Mesendoderm (in vitro differentiated cells): ENCODE results near the gene PHF21A.
A peak's percentile ranks its signal among the peaks of the same experiment; 100 is the strongest.

ENCODE experiments used
- DNase-seq: peaks from one replicate; pipeline ENCODE4 v3.0.0; 2013
- H2AK5ac ChIP-seq: 2 replicates; pipeline ENCODE4 v1.6.1; 2013; ENCODE audit warnings: low read length, inconsistent platforms
- H2BK120ac ChIP-seq: 2 replicates; pipeline ENCODE4 v1.6.1; 2013; ENCODE audit warnings: low read depth, mild to moderate bottlenecking, low read length, moderate library complexity, mixed read lengths
- H2BK15ac ChIP-seq: replicated peaks from 2 replicates; pipeline ENCODE4 v1.6.1; 2013; ENCODE audit warnings: low read depth, mild to moderate bottlenecking, moderate library complexity
- H2BK5ac ChIP-seq: 2 replicates; pipeline ENCODE4 v1.6.1; 2013; ENCODE audit warnings: low read length, inconsistent platforms
- H3K18ac ChIP-seq: 2 replicates; pipeline ENCODE4 v1.6.1; 2013; ENCODE audit warnings: mild to moderate bottlenecking, low read length, mixed read lengths
- H3K23ac ChIP-seq: one replicate; pipeline ENCODE4 v1.6.1; 2013; ENCODE audit warnings: low read length
- H3K27ac ChIP-seq: 2 replicates; pipeline ENCODE4 v1.5.1; 2013; ENCODE audit warnings: low read depth, mild to moderate bottlenecking, inconsistent platforms, low read length, moderate library complexity
- H3K27me3 ChIP-seq: 2 replicates; pipeline ENCODE4 v1.6.1; 2013; ENCODE audit warnings: low read length, control low read depth, mild to moderate bottlenecking, inconsistent platforms; ENCODE audit not compliant: insufficient read depth, poor library complexity
- H3K36me3 ChIP-seq: 2 replicates; pipeline ENCODE4 v1.6.1; 2013; ENCODE audit warnings: low read length, inconsistent platforms; ENCODE audit not compliant: control insufficient read depth, insufficient read depth
- H3K4ac ChIP-seq: one replicate; pipeline ENCODE4 v1.6.1; 2013; ENCODE audit warnings: low read depth, mild to moderate bottlenecking, low read length, moderate library complexity
- H3K4me1 ChIP-seq: 2 replicates; pipeline ENCODE4 v1.6.1; 2013; ENCODE audit warnings: low read depth, low read length, inconsistent platforms; ENCODE audit not compliant: control insufficient read depth
- H3K4me2 ChIP-seq: 2 replicates; pipeline ENCODE4 v1.6.1; 2013; ENCODE audit warnings: low read length
- H3K4me3 ChIP-seq: 2 replicates; pipeline ENCODE4 v1.5.1; 2013; ENCODE audit warnings: mild to moderate bottlenecking, low read length
- H3K56ac ChIP-seq: one replicate; pipeline ENCODE4 v1.6.1; 2013; ENCODE audit warnings: low read length
- H3K79me1 ChIP-seq: 2 replicates; pipeline ENCODE4 v1.6.1; 2013; ENCODE audit warnings: low read length, inconsistent platforms
- H3K79me2 ChIP-seq: 2 replicates; pipeline ENCODE4 v1.6.1; 2013; ENCODE audit warnings: mild to moderate bottlenecking, low read length; ENCODE audit not compliant: control insufficient read depth, insufficient read depth
- H3K9ac ChIP-seq: 2 replicates; pipeline ENCODE4 v1.6.1; 2013; ENCODE audit warnings: low read length, inconsistent platforms
- H4K5ac ChIP-seq: one replicate; pipeline ENCODE4 v1.6.1; 2013; ENCODE audit warnings: low read length
- H4K8ac ChIP-seq: one replicate; pipeline ENCODE4 v1.6.1; 2013; ENCODE audit warnings: low read depth, mild to moderate bottlenecking, control low read depth, low read length, moderate library complexity
- WGBS: extraction: QIAGEN DNeasy Blood & Tissue Kit; methylation state at CpG from one replicate; pipeline ENCODE4 v1.1.7; 2013; ENCODE audit warnings: low lambda C conversion rate, missing lambda C conversion rate; ENCODE audit not compliant: insufficient coverage; ENCODE audit errors: extremely low coverage; 5-methylcytosine and 5-hydroxymethylcytosine counted together

The PHF21A gene

DNA sequence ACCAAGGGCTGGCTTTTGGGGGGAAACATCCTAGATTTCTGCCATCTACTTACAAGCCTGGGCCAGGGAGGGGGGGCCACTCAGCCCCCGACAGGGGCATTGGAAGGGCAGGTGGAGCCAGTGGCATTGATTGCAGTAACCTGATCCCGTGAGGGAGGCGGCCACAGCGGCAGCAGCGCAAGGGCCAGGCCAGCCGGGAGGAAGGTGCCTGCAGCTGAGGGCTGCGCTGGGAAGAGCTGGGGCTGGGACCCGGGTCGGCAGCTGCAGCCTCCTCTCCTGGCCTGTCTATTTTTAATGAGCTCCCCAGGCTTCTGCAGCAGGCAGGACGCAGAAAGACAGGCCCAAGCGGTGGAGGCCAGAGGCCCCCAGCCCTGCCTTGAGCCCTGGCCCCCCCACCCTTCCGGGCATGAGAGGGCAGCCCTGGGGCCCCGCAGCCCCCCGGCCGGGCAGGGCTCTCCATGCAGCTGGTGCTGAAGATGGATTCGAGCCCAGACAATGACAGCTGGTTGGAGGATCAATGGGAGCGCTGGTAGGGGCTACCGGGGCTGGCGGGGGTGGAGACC lies 224.8 kb downstream of the PHF21A start:
- WGBS, result no CpG with 5 or more reads among the region's 19 CpGs
- H3K4ac ChIP-seq, result no peak overlapping the region
- peaks cover 1% of the 10 kb centered on the region for H3K4me1 ChIP-seq
- no peaks in the 10 kb centered on the region for H3K79me2 ChIP-seq
- no peaks in the 10 kb centered on the region for H3K27me3 ChIP-seq
- H4K5ac ChIP-seq, result no peak overlapping the region
- no peak overlapping the region for H3K27ac ChIP-seq
- H3K18ac ChIP-seq, result no peak overlapping the region
- H3K23ac ChIP-seq, result no peak overlapping the region
- no peak overlapping the region for H4K8ac ChIP-seq
- H2BK15ac ChIP-seq, result no peak overlapping the region
- no peak overlapping the region for H3K56ac ChIP-seq
- H3K9ac ChIP-seq, result no peak overlapping the region
- no peaks in the 10 kb centered on the region for H3K36me3 ChIP-seq
- H2BK120ac ChIP-seq, result no peak overlapping the region
- no peak overlapping the region for H2AK5ac ChIP-seq
- H3K4me2 ChIP-seq, result no peak overlapping the region
- H3K79me1 ChIP-seq, result no peaks in the 10 kb centered on the region
- H3K4me3 ChIP-seq, result no peak overlapping the region
- no peak overlapping the region for H2BK5ac ChIP-seq
- DNase-seq, result peak; percentile 55

DNA sequence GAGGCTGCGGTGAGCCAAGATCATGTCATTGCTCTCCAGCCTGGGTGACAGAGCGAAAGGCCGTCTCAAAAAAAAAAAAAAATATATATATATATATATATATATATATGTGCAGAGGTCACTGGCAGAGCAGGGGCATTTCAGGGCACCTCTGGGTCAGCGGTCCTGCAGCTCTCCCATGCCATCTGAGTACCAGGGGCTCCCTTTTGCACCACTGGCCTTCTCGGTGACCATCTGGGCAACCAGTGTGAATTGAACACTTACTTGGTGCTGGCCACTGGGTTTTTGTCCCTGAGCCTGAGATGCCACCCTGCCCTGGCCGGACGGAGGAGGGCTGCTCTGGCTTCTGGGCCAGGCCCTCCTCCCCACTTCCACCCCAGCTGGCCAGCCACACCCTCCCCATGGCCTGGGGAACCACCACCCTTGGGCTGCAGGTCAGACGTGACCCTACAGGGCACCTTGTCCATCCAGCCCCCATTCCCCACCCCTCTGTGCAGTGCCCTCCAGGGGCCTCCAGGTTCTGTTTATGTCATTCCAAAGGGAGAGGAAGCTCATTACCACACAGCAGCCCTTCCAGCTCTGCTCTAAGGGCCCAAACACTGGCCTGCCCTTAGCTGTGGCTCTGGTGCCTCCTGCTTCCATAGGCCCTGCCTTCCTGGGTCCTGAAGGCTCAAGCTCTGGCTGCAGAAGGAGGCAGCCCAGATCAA lies 225.5 kb downstream of the PHF21A start:
- H2BK15ac ChIP-seq, result no peak overlapping the region
- H4K8ac ChIP-seq, result no peak overlapping the region
- no peak overlapping the region for H3K4me2 ChIP-seq
- no peak overlapping the region for H3K9ac ChIP-seq
- H3K56ac ChIP-seq, result no peak overlapping the region
- H3K4me3 ChIP-seq, result no peak overlapping the region
- no peaks in the 10 kb centered on the region for H3K27me3 ChIP-seq
- no peak overlapping the region for H3K23ac ChIP-seq
- peaks cover 1% of the 10 kb centered on the region for H3K4me1 ChIP-seq
- H2AK5ac ChIP-seq, result no peak overlapping the region
- no peak overlapping the region for H2BK120ac ChIP-seq
- H3K79me1 ChIP-seq, result no peaks in the 10 kb centered on the region
- WGBS, result no CpG with 5 or more reads among the region's 8 CpGs
- no peak overlapping the region for H3K4ac ChIP-seq
- H3K18ac ChIP-seq, result no peak overlapping the region
- H3K36me3 ChIP-seq, result no peaks in the 10 kb centered on the region
- no peak overlapping the region for H2BK5ac ChIP-seq
- DNase-seq, result no peak
- H4K5ac ChIP-seq, result no peak overlapping the region
- H3K27ac ChIP-seq, result no peak overlapping the region
- H3K79me2 ChIP-seq, result no peaks in the 10 kb centered on the region

DNA sequence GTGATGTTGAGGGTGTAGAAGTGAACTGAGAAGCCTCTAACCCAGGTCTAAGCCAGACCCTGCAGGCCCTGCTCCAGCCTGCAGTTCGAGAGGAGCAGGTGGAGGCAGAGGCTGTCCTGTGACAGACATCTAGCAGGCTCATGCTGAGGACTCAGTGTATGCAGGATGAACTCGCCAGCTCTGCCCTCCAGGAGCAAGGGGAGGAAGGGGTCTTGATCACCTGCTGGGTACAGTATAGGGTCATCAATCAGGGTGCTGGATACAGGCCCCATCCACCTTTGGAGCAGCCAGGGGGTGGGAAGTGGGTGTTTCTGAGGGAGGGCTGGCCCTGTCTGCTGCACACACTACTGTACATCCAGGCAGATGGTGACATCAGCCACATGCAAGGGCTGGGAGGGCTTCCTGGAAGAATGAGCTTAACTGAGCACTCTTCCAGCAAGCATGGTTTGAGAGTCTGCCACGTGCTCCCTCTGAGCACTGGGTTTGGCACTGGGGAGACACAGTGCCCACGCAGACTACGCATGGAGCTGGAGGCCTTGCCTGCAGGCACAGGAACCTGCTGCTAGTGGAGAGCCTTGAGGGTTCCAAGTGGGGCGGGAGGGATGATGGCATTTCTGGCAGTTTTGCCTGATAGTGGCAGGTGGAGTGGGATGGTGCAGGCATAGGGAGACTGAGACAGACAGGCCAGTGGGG lies 226.6 kb downstream of the PHF21A start:
- Histone ChIP-seq H3K27ac (no peak overlapping the region), H4K5ac (no peak overlapping the region), H3K56ac (no peak overlapping the region), H2BK120ac (no peak overlapping the region), H3K27me3 (no peaks in the 10 kb centered on the region), H3K18ac (no peak overlapping the region), H2BK5ac (no peak overlapping the region), H3K23ac (no peak overlapping the region), H3K4me3 (no peak overlapping the region), H3K79me2 (no peaks in the 10 kb centered on the region), H3K4me2 (no peak overlapping the region), H3K4ac (no peak overlapping the region), H2AK5ac (no peak overlapping the region), H3K36me3 (no peaks in the 10 kb centered on the region), H3K79me1 (no peaks in the 10 kb centered on the region), H3K4me1 (no peaks in the 10 kb centered on the region), H3K9ac (no peak overlapping the region), H4K8ac (no peak overlapping the region), H2BK15ac (no peak overlapping the region)
- no peak for DNase-seq
- no CpG with 5 or more reads among the region's 6 CpGs for WGBS

DNA sequence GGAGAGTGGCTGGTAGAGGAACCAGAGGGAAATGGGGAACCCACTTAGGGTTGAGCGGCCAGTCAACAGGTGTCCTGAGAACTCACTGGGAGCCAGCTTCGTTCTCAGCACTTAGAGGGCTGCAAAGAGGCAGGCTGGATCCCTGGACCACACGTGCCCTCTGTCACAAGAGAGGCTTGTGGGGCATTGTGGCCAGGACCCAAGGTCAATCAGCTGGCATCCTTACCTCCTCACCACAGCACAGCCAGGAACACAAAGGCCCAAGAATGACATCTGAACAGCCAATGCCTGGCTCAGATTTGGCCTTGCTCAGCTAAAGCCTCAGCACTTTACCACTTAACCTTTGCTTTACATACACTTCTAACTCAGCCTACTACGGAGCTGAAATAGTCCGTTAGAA lies 228.4 kb downstream of the PHF21A start:
- H3K4ac ChIP-seq, result no peak overlapping the region
- no peak overlapping the region for H3K9ac ChIP-seq
- no peak overlapping the region for H3K4me2 ChIP-seq
- no peaks in the 10 kb centered on the region for H3K4me1 ChIP-seq
- no CpG with 5 or more reads among the region's 5 CpGs for WGBS
- H4K5ac ChIP-seq, result no peak overlapping the region
- no peak for DNase-seq
- no peak overlapping the region for H3K56ac ChIP-seq
- H3K4me3 ChIP-seq, result no peak overlapping the region
- H3K79me1 ChIP-seq, result no peaks in the 10 kb centered on the region
- no peak overlapping the region for H4K8ac ChIP-seq
- no peak overlapping the region for H3K23ac ChIP-seq
- no peak overlapping the region for H3K18ac ChIP-seq
- H2BK15ac ChIP-seq, result no peak overlapping the region
- H3K79me2 ChIP-seq, result no peaks in the 10 kb centered on the region
- no peak overlapping the region for H2AK5ac ChIP-seq
- no peak overlapping the region for H3K27ac ChIP-seq
- H3K36me3 ChIP-seq, result no peaks in the 10 kb centered on the region
- H3K27me3 ChIP-seq, result no peaks in the 10 kb centered on the region
- H2BK5ac ChIP-seq, result no peak overlapping the region
- no peak overlapping the region for H2BK120ac ChIP-seq

DNA sequence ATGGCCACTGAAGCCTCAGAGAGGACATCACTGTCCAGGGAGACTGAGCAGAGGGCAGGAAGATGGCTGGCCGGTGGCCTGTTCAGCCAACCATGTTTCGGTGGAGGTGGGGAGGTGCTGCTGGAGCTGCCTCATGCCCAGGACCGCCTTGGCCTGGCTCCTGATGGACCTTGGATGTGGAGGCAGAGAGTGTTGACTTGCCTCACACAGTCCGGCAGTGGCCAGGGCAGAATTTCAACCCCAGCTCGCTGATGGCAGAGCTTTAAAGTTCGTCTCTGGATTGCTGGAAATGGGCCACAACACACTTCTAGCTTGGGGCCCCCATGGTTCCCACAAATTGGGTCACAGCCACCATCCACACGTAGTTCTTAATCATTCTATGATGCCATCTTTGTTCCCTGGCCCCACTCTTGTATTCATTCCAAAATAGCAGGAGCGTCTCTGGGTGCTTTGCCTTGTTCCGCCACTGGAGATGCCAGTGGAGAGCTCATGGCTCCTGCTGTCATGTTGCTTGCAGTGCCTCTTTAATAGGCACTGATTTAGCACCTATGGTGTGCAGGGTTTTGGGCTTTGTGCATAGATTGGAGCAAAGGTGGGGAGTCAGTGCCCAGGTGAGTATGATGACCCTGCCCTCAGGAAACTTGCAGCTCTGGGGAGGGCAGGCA lies 230.2 kb downstream of the PHF21A start:
- WGBS, result no CpG with 5 or more reads among the region's 9 CpGs
- DNase-seq, result no peak
- H4K8ac ChIP-seq, result no peak overlapping the region

More for the DNA sequence above, 230.2 kb downstream of the PHF21A start:
- Histone ChIP-seq H2BK120ac (no peak overlapping the region), H3K79me1 (no peaks in the 10 kb centered on the region), H3K18ac (no peak overlapping the region), H3K23ac (no peak overlapping the region), H2BK15ac (no peak overlapping the region), H3K9ac (no peak overlapping the region), H3K36me3 (no peaks in the 10 kb centered on the region), H2AK5ac (no peak overlapping the region), H2BK5ac (no peak overlapping the region), H3K79me2 (no peaks in the 10 kb centered on the region), H4K5ac (no peak overlapping the region), H3K4me1 (no peaks in the 10 kb centered on the region), H3K4ac (no peak overlapping the region), H3K27me3 (no peaks in the 10 kb centered on the region), H3K56ac (no peak overlapping the region), H3K4me2 (no peak overlapping the region), H3K4me3 (no peak overlapping the region), H3K27ac (no peak overlapping the region)
